ENCODE results near the gene GPR55. TPM values are rescaled to one million over a fixed set of nuclear protein-coding genes. Genes with fewer than 3 reads are reported as not detected.

The GPR55 gene
- total RNA-seq, 1 donor from 2014 or later: not detected

GRCh38 chr2:230939691-230940470 is 14.8 kb upstream of the GPR55 start:
- FAIRE-seq (no peak), DNase-seq (ENCODE audit: low read depth) (no peak)
- Histone ChIP-seq H3K79me2 (ENCODE audit: insufficient read depth, low read length) (no peaks in the 10 kb centered on the region), H2AFZ (ENCODE audit: low read depth, low read length) (no peak overlapping the region), H4K20me1 (ENCODE audit: insufficient read depth, low read length) (no peaks in the 10 kb centered on the region), H3K27ac (ENCODE audit: low read depth, low read length) (no peak overlapping the region), H3K4me3 (ENCODE audit: insufficient read depth, low read depth, low read length) (no peak overlapping the region), H3K27me3 (ENCODE audit: insufficient read depth, low read length) (no peaks in the 10 kb centered on the region), H3K9me3 (ENCODE audit: insufficient read depth, low read depth, low read length) (peaks cover 4% of the 10 kb centered on the region), H3K9ac (ENCODE audit: low read length) (no peak overlapping the region), H3K4me1 (ENCODE audit: insufficient read depth, low read length) (no peaks in the 10 kb centered on the region), H3K4me2 (ENCODE audit: low read length) (no peak overlapping the region), H3K36me3 (ENCODE audit: insufficient read depth, low read length) (no peaks in the 10 kb centered on the region)
- no peak overlapping the region for H3K27ac Mint-ChIP-seq (ENCODE audit: unreplicated experiment)
- no peaks in the 10 kb centered on the region for H3K36me3 Mint-ChIP-seq (ENCODE audit: low read depth, unreplicated experiment)
- peaks cover 7% of the 10 kb centered on the region for H3K4me1 Mint-ChIP-seq (ENCODE audit: low read depth, unreplicated experiment)
- peaks cover 12% of the 10 kb centered on the region for H3K9me3 Mint-ChIP-seq (ENCODE audit: unreplicated experiment)
- H3K4me3 Mint-ChIP-seq (ENCODE audit: unreplicated experiment): no peak overlapping the region
- TF ChIP-seq CTCF (IDR thresholded peaks at IDR 0.05; ENCODE audit: insufficient read depth, low read depth, low read length) (no peak), EZH2 (IDR thresholded peaks at IDR 0.05; ENCODE audit: insufficient read depth, low read length) (no peak)
- H3K27me3 Mint-ChIP-seq (ENCODE audit: low read depth, unreplicated experiment): peaks cover 16% of the 10 kb centered on the region

GRCh38 chr2:230939066-230939591 is 14.1 kb upstream of the GPR55 start:
- H3K4me3 Mint-ChIP-seq (ENCODE audit: unreplicated experiment): no peak overlapping the region
- H3K27ac Mint-ChIP-seq (ENCODE audit: unreplicated experiment): no peak overlapping the region
- TF ChIP-seq EZH2 (IDR thresholded peaks at IDR 0.05; ENCODE audit: insufficient read depth, low read length) (no peak), CTCF (IDR thresholded peaks at IDR 0.05; ENCODE audit: insufficient read depth, low read depth, low read length) (no peak)

More at GRCh38 chr2:230939066-230939591, 14.1 kb upstream of the GPR55 start:
- H3K4me2 ChIP-seq (ENCODE audit: low read length): no peak overlapping the region
- H3K27me3 ChIP-seq (ENCODE audit: insufficient read depth, low read length): no peaks in the 10 kb centered on the region
- H3K27me3 Mint-ChIP-seq (ENCODE audit: low read depth, unreplicated experiment): peaks cover 17% of the 10 kb centered on the region
- FAIRE-seq: no peak
- H3K4me3 ChIP-seq (ENCODE audit: insufficient read depth, low read depth, low read length): no peak overlapping the region
- no peak overlapping the region for H2AFZ ChIP-seq (ENCODE audit: low read depth, low read length)
- H3K27ac ChIP-seq (ENCODE audit: low read depth, low read length): no peak overlapping the region
- peaks cover 4% of the 10 kb centered on the region for H3K9me3 ChIP-seq (ENCODE audit: insufficient read depth, low read depth, low read length)
- H3K36me3 ChIP-seq (ENCODE audit: insufficient read depth, low read length): no peaks in the 10 kb centered on the region
- peaks cover 12% of the 10 kb centered on the region for H3K9me3 Mint-ChIP-seq (ENCODE audit: unreplicated experiment)
- no peaks in the 10 kb centered on the region for H3K36me3 Mint-ChIP-seq (ENCODE audit: low read depth, unreplicated experiment)
- H3K9ac ChIP-seq (ENCODE audit: low read length): no peak overlapping the region
- no peaks in the 10 kb centered on the region for H4K20me1 ChIP-seq (ENCODE audit: insufficient read depth, low read length)
- H3K79me2 ChIP-seq (ENCODE audit: insufficient read depth, low read length): no peaks in the 10 kb centered on the region
- no peaks in the 10 kb centered on the region for H3K4me1 ChIP-seq (ENCODE audit: insufficient read depth, low read length)
- peaks cover 2% of the 10 kb centered on the region for H3K4me1 Mint-ChIP-seq (ENCODE audit: low read depth, unreplicated experiment)
- no peak for DNase-seq (ENCODE audit: low read depth)

Measured in astrocyte (in vitro differentiated cells and primary cell).